ENCODE results near the gene CLN5. TPM values are rescaled to one million over a fixed set of nuclear protein-coding genes. Genes with fewer than 3 reads are reported as not detected.

Gene CLN5
- total RNA-seq, 1 experiment from 2014 or later: 20.1 TPM

- BruUV-seq (replicated peaks): no TSS peak
- ChIA-PET POLR2A (no interaction called here), CTCF (no interaction called here)
- H3K4me3 Mint-ChIP-seq (ENCODE audit: unreplicated experiment): no peak overlapping the region
- H3K4me3 ChIP-seq (ENCODE audit: low read depth, low read length): no peak overlapping the region
- H3K27me3 Mint-ChIP-seq (ENCODE audit: insufficient read depth, unreplicated experiment): peaks cover 3% of the 10 kb centered on the region
- no peak for DNase-seq
- no peaks in the 10 kb centered on the region for H3K9me3 ChIP-seq
- TF ChIP-seq, protein P1, sequence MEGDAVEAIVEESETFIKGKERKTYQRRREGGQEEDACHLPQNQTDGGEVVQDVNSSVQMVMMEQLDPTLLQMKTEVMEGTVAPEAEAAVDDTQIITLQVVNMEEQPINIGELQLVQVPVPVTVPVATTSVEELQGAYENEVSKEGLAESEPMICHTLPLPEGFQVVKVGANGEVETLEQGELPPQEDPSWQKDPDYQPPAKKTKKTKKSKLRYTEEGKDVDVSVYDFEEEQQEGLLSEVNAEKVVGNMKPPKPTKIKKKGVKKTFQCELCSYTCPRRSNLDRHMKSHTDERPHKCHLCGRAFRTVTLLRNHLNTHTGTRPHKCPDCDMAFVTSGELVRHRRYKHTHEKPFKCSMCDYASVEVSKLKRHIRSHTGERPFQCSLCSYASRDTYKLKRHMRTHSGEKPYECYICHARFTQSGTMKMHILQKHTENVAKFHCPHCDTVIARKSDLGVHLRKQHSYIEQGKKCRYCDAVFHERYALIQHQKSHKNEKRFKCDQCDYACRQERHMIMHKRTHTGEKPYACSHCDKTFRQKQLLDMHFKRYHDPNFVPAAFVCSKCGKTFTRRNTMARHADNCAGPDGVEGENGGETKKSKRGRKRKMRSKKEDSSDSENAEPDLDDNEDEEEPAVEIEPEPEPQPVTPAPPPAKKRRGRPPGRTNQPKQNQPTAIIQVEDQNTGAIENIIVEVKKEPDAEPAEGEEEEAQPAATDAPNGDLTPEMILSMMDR (IDR thresholded peaks at IDR 0.05; ENCODE audit: insufficient read depth in 1 of 2, low read depth in 1 of 2, low read length in 1 of 2, severe bottlenecking in 1 of 2, unreplicated experiment in 1 of 2): no peak
- no peaks in the 10 kb centered on the region for H3K27me3 ChIP-seq (replicated peaks; ENCODE audit: control insufficient read depth, insufficient read depth, low read length)
- H3K4me1 ChIP-seq: peaks cover 21% of the 10 kb centered on the region
- H3K4me1 Mint-ChIP-seq (ENCODE audit: low read depth, unreplicated experiment): no peaks in the 10 kb centered on the region
- no peaks in the 10 kb centered on the region for H3K36me3 Mint-ChIP-seq (ENCODE audit: insufficient read depth, unreplicated experiment)
- H3K9me3 Mint-ChIP-seq (ENCODE audit: unreplicated experiment): no peaks in the 10 kb centered on the region
- intact Hi-C loops (cut with micrococcal nuclease; ENCODE audit: unreplicated experiment): no loop called here
- H3K36me3 ChIP-seq (ENCODE audit: control insufficient read depth, insufficient read depth, low read length): no peaks in the 10 kb centered on the region
- H3K27ac Mint-ChIP-seq (ENCODE audit: unreplicated experiment): peak overlapping the region; percentile 3
These were observed 17.8 kb upstream of the CLN5 start for GRCh38 chr13:76973920-76974617.

GRCh38 chr13:76974618-76974975 is 17.3 kb upstream of the CLN5 start:
- Histone ChIP-seq H3K27me3 (replicated peaks; ENCODE audit: control insufficient read depth, insufficient read depth, low read length) (no peaks in the 10 kb centered on the region), H3K36me3 (ENCODE audit: control insufficient read depth, insufficient read depth, low read length) (no peaks in the 10 kb centered on the region), H3K4me3 (ENCODE audit: low read depth, low read length) (no peak overlapping the region), H3K4me1 (peaks cover 16% of the 10 kb centered on the region), H3K9me3 (no peaks in the 10 kb centered on the region)
- H3K27me3 Mint-ChIP-seq (ENCODE audit: insufficient read depth, unreplicated experiment): peaks cover 4% of the 10 kb centered on the region
- DNase-seq: peak in 1 of 2 experiments; percentile 14
- H3K27ac Mint-ChIP-seq (ENCODE audit: unreplicated experiment): peak overlapping the region; percentile 3
- no peaks in the 10 kb centered on the region for H3K9me3 Mint-ChIP-seq (ENCODE audit: unreplicated experiment)
- no peak overlapping the region for H3K4me3 Mint-ChIP-seq (ENCODE audit: unreplicated experiment)
- intact Hi-C loops (cut with micrococcal nuclease; ENCODE audit: unreplicated experiment): no loop called here
- POLR2A ChIA-PET: no interaction called here
- no peaks in the 10 kb centered on the region for H3K4me1 Mint-ChIP-seq (ENCODE audit: low read depth, unreplicated experiment)
- TF ChIP-seq, protein P1 (IDR thresholded peaks at IDR 0.05; ENCODE audit: insufficient read depth in 1 of 2, low read depth in 1 of 2, low read length in 1 of 2, severe bottlenecking in 1 of 2, unreplicated experiment in 1 of 2): no peak
- no TSS peak for BruUV-seq (replicated peaks)
- no peaks in the 10 kb centered on the region for H3K36me3 Mint-ChIP-seq (ENCODE audit: insufficient read depth, unreplicated experiment)
- CTCF ChIA-PET: no interaction called here

DNA sequence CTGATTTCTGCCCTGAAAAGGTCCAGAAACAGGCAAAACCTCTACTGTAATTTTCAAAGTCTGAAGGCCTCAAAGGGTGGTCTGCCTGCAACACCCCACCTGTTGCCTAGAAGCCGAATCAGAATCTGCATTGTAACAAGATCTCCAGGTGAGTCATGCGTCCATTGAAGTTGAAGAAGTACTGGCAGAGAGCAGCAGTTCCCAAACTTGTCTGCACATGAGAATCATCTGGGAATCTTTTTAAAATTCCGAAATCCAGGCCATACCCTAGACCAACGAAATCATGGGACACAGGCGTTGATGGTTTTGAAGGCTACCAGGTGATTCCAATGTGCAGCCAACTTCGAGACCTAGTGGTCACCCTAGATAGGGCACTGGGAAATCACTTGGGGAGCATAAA is 16.0 kb upstream of the CLN5 start:
- Mint-ChIP-seq H3K4me1 (ENCODE audit: low read depth, unreplicated experiment) (no peaks in the 10 kb centered on the region), H3K27me3 (ENCODE audit: insufficient read depth, unreplicated experiment) (peaks cover 10% of the 10 kb centered on the region), H3K9me3 (ENCODE audit: unreplicated experiment) (no peaks in the 10 kb centered on the region), H3K36me3 (ENCODE audit: insufficient read depth, unreplicated experiment) (no peaks in the 10 kb centered on the region), H3K4me3 (ENCODE audit: unreplicated experiment) (no peak overlapping the region), H3K27ac (ENCODE audit: unreplicated experiment) (no peak overlapping the region)
- DNase-seq: no peak
- Histone ChIP-seq H3K4me3 (ENCODE audit: low read depth, low read length) (no peak overlapping the region), H3K9me3 (no peaks in the 10 kb centered on the region), H3K27me3 (replicated peaks; ENCODE audit: control insufficient read depth, insufficient read depth, low read length) (no peaks in the 10 kb centered on the region), H3K36me3 (ENCODE audit: control insufficient read depth, insufficient read depth, low read length) (no peaks in the 10 kb centered on the region), H3K4me1 (peaks cover 11% of the 10 kb centered on the region)
- intact Hi-C loops (cut with micrococcal nuclease; ENCODE audit: unreplicated experiment): no loop called here
- ChIA-PET CTCF (no interaction called here), POLR2A (no interaction called here)
- no TSS peak for BruUV-seq (replicated peaks)
- TF ChIP-seq, protein P1 (IDR thresholded peaks at IDR 0.05; ENCODE audit: insufficient read depth in 1 of 2, low read depth in 1 of 2, low read length in 1 of 2, severe bottlenecking in 1 of 2, unreplicated experiment in 1 of 2): no peak
